Measurements from ENCODE around the gene ST14. TPM values are rescaled to one million over a fixed set of nuclear protein-coding genes. Genes with fewer than 3 reads are reported as not detected.

ST14 gene
- total RNA-seq, 1 experiment from 2014 or later: 298 TPM

- Histone ChIP-seq H3K36me3 (ENCODE audit: control insufficient read depth, insufficient read depth, low read length) (peaks cover 13% of the 10 kb centered on the region), H3K4me3 (ENCODE audit: low read depth, low read length) (no peak overlapping the region), H3K9me3 (no peaks in the 10 kb centered on the region), H3K27me3 (replicated peaks; ENCODE audit: control insufficient read depth, insufficient read depth, low read length) (no peaks in the 10 kb centered on the region), H3K4me1 (peaks cover 27% of the 10 kb centered on the region)
- peaks cover 100% of the 10 kb centered on the region for H3K36me3 Mint-ChIP-seq (ENCODE audit: insufficient read depth, unreplicated experiment)
- DNase-seq: no peak
- no peaks in the 10 kb centered on the region for H3K27me3 Mint-ChIP-seq (ENCODE audit: insufficient read depth, unreplicated experiment)
- no peak for TF ChIP-seq CTCF (IDR thresholded peaks at IDR 0.05; ENCODE audit: insufficient read depth in 1 of 2, low read depth in 1 of 2, low read length in 1 of 2, severe bottlenecking in 1 of 2, unreplicated experiment in 1 of 2)
- ChIA-PET POLR2A (no interaction called here), CTCF (interaction anchor here (1.6 kb wide), 1 partner anchor 12 kb away, joined by 4 read pairs; no protein-coding TSS in a partner anchor)
- no TSS peak for BruUV-seq (replicated peaks)
- intact Hi-C loops (cut with micrococcal nuclease; ENCODE audit: unreplicated experiment): no loop called here
- no peak overlapping the region for H3K4me3 Mint-ChIP-seq (ENCODE audit: unreplicated experiment)
- no peaks in the 10 kb centered on the region for H3K9me3 Mint-ChIP-seq (ENCODE audit: unreplicated experiment)
- peak overlapping the region; percentile 70 for H3K27ac Mint-ChIP-seq (ENCODE audit: unreplicated experiment)
- peaks cover 39% of the 10 kb centered on the region for H3K4me1 Mint-ChIP-seq (ENCODE audit: low read depth, unreplicated experiment)
Observed at GRCh38 chr11:130120045-130120444, 39.5 kb upstream of the ST14 start.

- Mint-ChIP-seq H3K9me3 (ENCODE audit: unreplicated experiment) (no peaks in the 10 kb centered on the region), H3K4me1 (ENCODE audit: low read depth, unreplicated experiment) (peaks cover 46% of the 10 kb centered on the region), H3K4me3 (ENCODE audit: unreplicated experiment) (no peak overlapping the region), H3K36me3 (ENCODE audit: insufficient read depth, unreplicated experiment) (peaks cover 100% of the 10 kb centered on the region), H3K27ac (ENCODE audit: unreplicated experiment) (no peak overlapping the region), H3K27me3 (ENCODE audit: insufficient read depth, unreplicated experiment) (no peaks in the 10 kb centered on the region)
- ChIA-PET CTCF (interaction anchor here (1.5 kb wide), 1 partner anchor 11 kb away, joined by 4 read pairs; no protein-coding TSS in a partner anchor), POLR2A (interaction anchor here (1.2 kb wide), 1 partner anchor 119 kb away, joined by 3 read pairs; the partner anchor contains the start of gene PRDM10)
- Histone ChIP-seq H3K27me3 (replicated peaks; ENCODE audit: control insufficient read depth, insufficient read depth, low read length) (no peaks in the 10 kb centered on the region), H3K4me3 (ENCODE audit: low read depth, low read length) (no peak overlapping the region), H3K4me1 (peaks cover 39% of the 10 kb centered on the region), H3K9me3 (no peaks in the 10 kb centered on the region), H3K36me3 (ENCODE audit: control insufficient read depth, insufficient read depth, low read length) (peaks cover 16% of the 10 kb centered on the region)
- intact Hi-C loops (cut with micrococcal nuclease; ENCODE audit: unreplicated experiment): no loop called here
- TSS peak; percentile 47 for BruUV-seq (replicated peaks)
- no peak for TF ChIP-seq CTCF (IDR thresholded peaks at IDR 0.05; ENCODE audit: insufficient read depth in 1 of 2, low read depth in 1 of 2, low read length in 1 of 2, severe bottlenecking in 1 of 2, unreplicated experiment in 1 of 2)
- DNase-seq: no peak
Observed at GRCh38 chr11:130121445-130121978, 38.1 kb upstream of the ST14 start.

GRCh38 chr11:130122141-130122575 is 37.4 kb upstream of the ST14 start:
- no peaks in the 10 kb centered on the region for H3K27me3 ChIP-seq (replicated peaks; ENCODE audit: control insufficient read depth, insufficient read depth, low read length)
- peaks cover 44% of the 10 kb centered on the region for H3K4me1 ChIP-seq
- Mint-ChIP-seq H3K36me3 (ENCODE audit: insufficient read depth, unreplicated experiment) (peaks cover 100% of the 10 kb centered on the region), H3K27me3 (ENCODE audit: insufficient read depth, unreplicated experiment) (no peaks in the 10 kb centered on the region), H3K4me1 (ENCODE audit: low read depth, unreplicated experiment) (peaks cover 51% of the 10 kb centered on the region), H3K27ac (ENCODE audit: unreplicated experiment) (peak overlapping the region; percentile 82), H3K4me3 (ENCODE audit: unreplicated experiment) (no peak overlapping the region), H3K9me3 (ENCODE audit: unreplicated experiment) (no peaks in the 10 kb centered on the region)
- no peaks in the 10 kb centered on the region for H3K9me3 ChIP-seq
- H3K36me3 ChIP-seq (ENCODE audit: control insufficient read depth, insufficient read depth, low read length): peaks cover 16% of the 10 kb centered on the region
- BruUV-seq (replicated peaks): no TSS peak
- intact Hi-C loops (cut with micrococcal nuclease; ENCODE audit: unreplicated experiment): no loop called here
- H3K4me3 ChIP-seq (ENCODE audit: low read depth, low read length): no peak overlapping the region
- CTCF ChIA-PET: interaction anchor here (1.5 kb wide), 1 partner anchor 10 kb away, joined by 4 read pairs; no protein-coding TSS in a partner anchor
- DNase-seq: no peak
- POLR2A ChIA-PET: interaction anchor here (1.2 kb wide), 1 partner anchor 119 kb away, joined by 3 read pairs; the partner anchor contains the start of gene PRDM10
- no peak for TF ChIP-seq CTCF (IDR thresholded peaks at IDR 0.05; ENCODE audit: insufficient read depth in 1 of 2, low read depth in 1 of 2, low read length in 1 of 2, severe bottlenecking in 1 of 2, unreplicated experiment in 1 of 2)

All from Caco-2 (cell line).